Lower leg skin (tissue), 4 donors: ENCODE measurements around the gene AQP2. TPM values are rescaled to one million over a fixed set of nuclear protein-coding genes. Genes with fewer than 3 reads are reported as not detected.

ENCODE experiments used
- DNase-seq, 2 donors: peaks; one replicate each; pipeline ENCODE4 v3.0.0-alpha.2; 2019; ENCODE audit warnings: low spot score in 2 of 2
- H3K4me3 ChIP-seq: fragments of 200-600 bp; sonication (generic); 2 replicates; pipeline ENCODE4 v1.5.1; 2017; ENCODE audit warnings: mild to moderate bottlenecking, low read depth; ENCODE audit not compliant: poor library complexity, severe bottlenecking
- CTCF ChIP-seq, 3 donors: fragments of 450-650 bp; IDR thresholded peaks; one replicate each; pipeline ENCODE4 v1.5.1; 2016; ENCODE audit warnings: antibody characterized with exemption in 3 of 3, mild to moderate bottlenecking in 3 of 3, moderate library complexity in 2 of 3
- POLR2A ChIP-seq, 2 donors: fragments of 450-650 bp; IDR thresholded peaks; one replicate each; pipeline ENCODE4 v1.6.1; 2016 to 2017; ENCODE audit warnings: antibody characterized with exemption in 2 of 2, mild to moderate bottlenecking in 1 of 2, moderate library complexity in 1 of 2
- WGBS, 2 donors: methylation state at CpG; one replicate each; pipeline ENCODE4 v1.1.5; 2018; 5-methylcytosine and 5-hydroxymethylcytosine counted together
- intact Hi-C: fragments of 100-400 bp; cut with DNase I; formaldehyde crosslinking; loops from one replicate; pipeline ENCODE4 v1.15.0; 2023; ENCODE audit warnings: low total_unique reads
- total RNA-seq, 4 donors: library from RNA; depleted of rRNA; stranded (reverse); fragments of >200 nt; gene quantifications; one replicate each; pipeline ENCODE4 v1.1.0, GENCODE V29; 2016

AQP2 gene
- total RNA-seq, 4 donors from 2014 or later: 0.36 TPM; not detected in 3

- 63 to 73% methylated on average over 4 of the region's 4 CpGs for WGBS, 2 donors
These were observed 2.6 kb downstream of the AQP2 start for GRCh38 chr12:49953151-49953550.

GRCh38 chr12:49953961-49954846, 3.7 kb downstream of the AQP2 start:
- TF ChIP-seq POLR2A (IDR thresholded peaks at IDR 0.05) (no peak), CTCF (IDR thresholded peaks at IDR 0.05) (no peak)
- 76 to 87% methylated on average over 20 to 21 of the region's 21 CpGs for WGBS, 2 donors
- no peak overlapping the region for H3K4me3 ChIP-seq
- DNase-seq: no peak
- intact Hi-C loops: no loop called here

More at GRCh38 chr12:49953151-49953550, 2.6 kb downstream of the AQP2 start:
- intact Hi-C loops: no loop called here
- H3K4me3 ChIP-seq: no peak overlapping the region
- DNase-seq: no peak
- TF ChIP-seq CTCF (IDR thresholded peaks at IDR 0.05): no peak

GRCh38 chr12:49954863-49955830, 4.6 kb downstream of the AQP2 start:
- 27 to 31% methylated on average over 28 to 46 of the region's 53 CpGs for WGBS, 2 donors
- DNase-seq: no peak
- H3K4me3 ChIP-seq: no peak overlapping the region
- no peak for TF ChIP-seq POLR2A (IDR thresholded peaks at IDR 0.05)
- no peak for TF ChIP-seq CTCF (IDR thresholded peaks at IDR 0.05)
- intact Hi-C loops: no loop called here

- 59 to 76% methylated on average over 13 of the region's 13 CpGs for WGBS, 2 donors
- H3K4me3 ChIP-seq: no peak overlapping the region
- intact Hi-C loops: no loop called here
- TF ChIP-seq CTCF (IDR thresholded peaks at IDR 0.05) (no peak), POLR2A (IDR thresholded peaks at IDR 0.05) (no peak)
- DNase-seq: no peak
These were observed 5.5 kb downstream of the AQP2 start for GRCh38 chr12:49955899-49956662.
